ENCODE measurements around the gene ANKRD33B.

The ANKRD33B gene

DNA sequence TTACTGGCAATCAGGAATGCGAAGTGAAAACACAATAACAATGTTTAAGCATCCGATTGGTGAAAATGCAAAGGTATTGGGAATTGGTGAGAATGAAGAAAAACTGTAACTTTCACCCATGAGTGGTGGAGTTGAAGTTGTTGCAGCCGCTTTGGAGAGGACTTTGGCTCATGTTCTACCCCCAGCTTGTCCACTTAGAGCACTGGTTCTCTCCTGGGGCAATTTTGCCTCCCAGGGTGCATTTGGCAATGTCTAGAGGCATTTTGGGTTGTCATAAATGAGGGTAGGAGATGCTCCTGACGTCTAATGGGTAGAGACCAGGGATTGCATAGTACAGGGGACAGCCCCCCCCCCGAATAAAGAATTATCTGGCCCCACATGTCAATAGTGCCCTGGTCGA, 46.2 kb downstream of the ANKRD33B start:
- TF ChIP-seq, protein P1, sequence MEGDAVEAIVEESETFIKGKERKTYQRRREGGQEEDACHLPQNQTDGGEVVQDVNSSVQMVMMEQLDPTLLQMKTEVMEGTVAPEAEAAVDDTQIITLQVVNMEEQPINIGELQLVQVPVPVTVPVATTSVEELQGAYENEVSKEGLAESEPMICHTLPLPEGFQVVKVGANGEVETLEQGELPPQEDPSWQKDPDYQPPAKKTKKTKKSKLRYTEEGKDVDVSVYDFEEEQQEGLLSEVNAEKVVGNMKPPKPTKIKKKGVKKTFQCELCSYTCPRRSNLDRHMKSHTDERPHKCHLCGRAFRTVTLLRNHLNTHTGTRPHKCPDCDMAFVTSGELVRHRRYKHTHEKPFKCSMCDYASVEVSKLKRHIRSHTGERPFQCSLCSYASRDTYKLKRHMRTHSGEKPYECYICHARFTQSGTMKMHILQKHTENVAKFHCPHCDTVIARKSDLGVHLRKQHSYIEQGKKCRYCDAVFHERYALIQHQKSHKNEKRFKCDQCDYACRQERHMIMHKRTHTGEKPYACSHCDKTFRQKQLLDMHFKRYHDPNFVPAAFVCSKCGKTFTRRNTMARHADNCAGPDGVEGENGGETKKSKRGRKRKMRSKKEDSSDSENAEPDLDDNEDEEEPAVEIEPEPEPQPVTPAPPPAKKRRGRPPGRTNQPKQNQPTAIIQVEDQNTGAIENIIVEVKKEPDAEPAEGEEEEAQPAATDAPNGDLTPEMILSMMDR (conservative IDR thresholded peaks at IDR 0.05; ENCODE audit: low read depth, low read length): no peak
- DNase-seq (ENCODE audit: low read depth): no peak
- H3K4me3 ChIP-seq (ENCODE audit: low read depth, low read length): no peak overlapping the region

DNA sequence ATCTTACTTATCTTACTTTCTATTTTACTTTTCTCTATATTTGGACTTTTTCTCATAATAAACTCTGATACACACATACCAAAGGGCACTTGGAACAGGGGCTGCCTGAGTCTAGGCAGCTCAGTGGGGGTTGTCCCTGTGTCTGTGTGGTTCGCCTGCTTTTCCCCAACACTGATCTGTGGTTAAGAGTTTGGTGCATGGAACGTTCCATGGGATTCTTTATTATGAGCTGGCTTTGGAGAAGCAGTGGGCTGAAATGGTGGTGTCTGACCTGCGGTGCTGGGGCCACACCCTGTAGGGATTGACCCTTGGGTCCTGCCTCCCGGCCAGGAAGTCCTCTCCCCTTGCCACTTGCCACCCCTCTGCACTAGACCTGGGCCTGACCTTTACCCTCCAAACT, 47.4 kb downstream of the ANKRD33B start:
- TF ChIP-seq, protein P1 (conservative IDR thresholded peaks at IDR 0.05; ENCODE audit: low read depth, low read length): no peak
- H3K4me3 ChIP-seq (ENCODE audit: low read depth, low read length): no peak overlapping the region

DNA sequence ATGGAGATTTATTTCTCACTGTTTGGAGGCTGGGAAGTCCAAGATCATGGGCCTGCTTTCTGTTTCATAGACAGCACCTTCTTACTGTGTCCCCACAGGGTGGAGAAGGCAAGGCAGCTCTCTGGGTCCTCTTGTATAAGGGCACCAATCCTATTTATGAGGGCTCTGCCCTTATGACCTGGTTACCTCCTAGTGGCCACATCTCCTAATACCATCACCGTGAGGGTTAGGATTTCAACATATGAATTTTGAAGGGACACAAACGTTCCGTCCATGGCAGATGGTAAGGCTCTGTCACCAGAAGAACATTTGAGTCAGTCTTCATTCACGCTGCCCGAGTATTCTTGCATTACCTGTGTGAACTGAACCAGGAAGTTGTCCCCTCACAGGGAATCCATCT, 48.4 kb downstream of the ANKRD33B start:
- no peak for DNase-seq (ENCODE audit: low read depth)
- H3K4me3 ChIP-seq (ENCODE audit: low read depth, low read length): no peak overlapping the region
- TF ChIP-seq, protein P1 (conservative IDR thresholded peaks at IDR 0.05; ENCODE audit: low read depth, low read length): no peak

More for the DNA sequence above, 47.4 kb downstream of the ANKRD33B start:
- DNase-seq (ENCODE audit: low read depth): peak; percentile 71

DNA sequence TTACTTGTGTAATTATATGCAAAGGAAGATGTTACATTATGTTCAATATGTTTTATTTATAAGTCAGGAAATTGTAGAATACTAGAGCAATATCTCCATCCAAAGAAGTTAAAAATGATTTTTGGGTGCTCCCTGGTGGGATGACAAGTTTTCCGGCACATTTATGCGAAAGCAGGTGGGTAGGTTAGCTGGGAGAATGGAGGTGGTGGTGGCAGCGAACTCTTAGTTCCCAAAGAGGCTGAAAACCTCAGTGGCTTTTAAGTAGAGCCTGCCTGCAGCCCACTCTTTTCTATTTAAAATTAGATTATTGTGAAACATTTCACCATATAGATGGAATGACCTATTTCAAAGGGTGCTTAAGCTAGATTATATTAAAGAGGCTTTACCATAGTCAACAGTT, 51.8 kb downstream of the ANKRD33B start:
- TF ChIP-seq, protein P1 (conservative IDR thresholded peaks at IDR 0.05; ENCODE audit: low read depth, low read length): no peak
- no peak for DNase-seq (ENCODE audit: low read depth)
- H3K4me3 ChIP-seq (ENCODE audit: low read depth, low read length): no peak overlapping the region

DNA sequence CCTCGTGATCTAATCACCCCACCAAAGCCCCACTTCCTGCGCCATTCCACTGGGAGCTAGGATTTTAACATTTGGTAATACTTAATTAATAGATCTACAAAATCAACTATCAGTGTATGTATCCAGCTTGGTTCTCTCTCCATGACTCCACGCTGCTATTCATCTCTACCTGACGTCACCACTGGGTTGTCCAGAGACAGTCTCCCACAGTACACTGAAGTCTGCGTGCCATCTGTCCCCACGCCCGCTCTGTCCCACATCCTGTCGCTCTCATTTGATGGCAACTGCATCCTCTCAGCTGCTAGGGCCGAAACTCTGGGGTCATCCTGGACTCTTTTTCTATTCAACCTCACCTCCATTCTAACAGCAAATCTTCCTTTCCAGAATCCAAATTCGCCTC, 53.2 kb downstream of the ANKRD33B start:
- no peak overlapping the region for H3K4me3 ChIP-seq (ENCODE audit: low read depth, low read length)
- no peak for DNase-seq (ENCODE audit: low read depth)
- TF ChIP-seq, protein P1 (conservative IDR thresholded peaks at IDR 0.05; ENCODE audit: low read depth, low read length): no peak

DNA sequence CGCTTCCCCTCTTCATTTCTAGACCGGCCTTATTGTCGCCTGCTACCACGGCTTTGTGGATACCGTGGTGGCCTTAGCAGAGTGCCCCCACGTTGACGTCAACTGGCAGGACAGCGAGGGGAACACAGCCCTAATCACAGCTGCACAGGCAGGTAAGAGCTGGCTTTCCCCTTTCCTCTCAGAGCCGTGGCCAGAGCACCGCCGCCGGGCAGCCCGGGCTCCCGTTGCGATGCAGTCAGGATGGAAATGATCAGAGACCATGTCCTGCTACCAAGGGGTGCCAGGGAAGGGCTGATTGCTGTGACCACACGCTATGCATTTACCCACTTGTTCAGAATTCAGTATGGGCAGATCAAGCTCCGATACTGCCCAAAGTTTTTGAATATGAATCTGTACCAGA, 54.4 kb downstream of the ANKRD33B start:
- no peak overlapping the region for H3K4me3 ChIP-seq (ENCODE audit: low read depth, low read length)
- TF ChIP-seq, protein P1 (conservative IDR thresholded peaks at IDR 0.05; ENCODE audit: low read depth, low read length): no peak
- DNase-seq (ENCODE audit: low read depth): no peak

DNA sequence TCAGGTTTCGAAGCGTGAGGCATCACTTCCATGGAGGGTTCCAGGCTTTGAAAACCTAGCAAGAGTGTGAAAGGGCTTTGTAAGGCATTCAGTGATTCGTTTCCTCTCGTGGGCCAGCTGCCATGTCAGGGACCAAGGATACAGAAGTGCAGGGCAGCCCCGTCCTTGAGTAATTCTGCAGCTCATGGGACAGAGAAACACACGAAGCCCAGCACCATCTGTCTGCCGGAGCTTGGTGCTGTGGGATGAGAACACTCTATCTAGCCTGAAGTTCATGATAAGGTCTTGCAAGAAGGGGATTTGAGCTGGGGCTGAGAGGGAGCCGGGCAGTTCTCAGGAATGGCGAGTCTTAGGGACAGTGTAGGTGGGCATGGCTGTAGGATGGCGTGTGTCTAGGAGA, 55.8 kb downstream of the ANKRD33B start:
- H3K4me3 ChIP-seq (ENCODE audit: low read depth, low read length): no peak overlapping the region
- TF ChIP-seq, protein P1 (conservative IDR thresholded peaks at IDR 0.05; ENCODE audit: low read depth, low read length): no peak
- DNase-seq (ENCODE audit: low read depth): no peak
